GM12878 (cell line): ENCODE results near the gene ICA1. TPM values are rescaled to one million over a fixed set of nuclear protein-coding genes. Genes with fewer than 3 reads are reported as not detected.

ENCODE experiments used
- ATAC-seq: fragments of 200-7000 bp; cut with Tn5 transposase; 3 replicates; pipeline ENCODE4 v1.9.1; 2020; ENCODE audit warnings: mild to moderate bottlenecking, moderate library complexity
- BruUV-seq: library from RNA; stranded (reverse); fragments of 400-500 nt; replicated peaks from 2 replicates; lab custom pipeline; 2021; lab: Mats Ljungman, UMichigan
- CTCF ChIA-PET: fragments of 300-600 bp; sonication (Branson Sonifier 250); formaldehyde crosslinking; extraction: SDS; loops from one replicate; lab custom pipeline; 2021; ENCODE audit warnings: inconsistent platforms; lab: Yijun Ruan, JAX
- POLR2A ChIA-PET: fragments of 350-600 bp; formaldehyde crosslinking; extraction: SDS; loops from one replicate; lab custom pipeline; 2021; ENCODE audit warnings: inconsistent platforms; lab: Charles Lee
- RAD21 ChIA-PET: fragments of 300-600 bp; sonication (Branson Sonifier 250); formaldehyde crosslinking; loops from one replicate; lab custom pipeline; 2023; ENCODE audit warnings: antibody characterized with exemption; ENCODE audit not compliant: unreplicated experiment; lab: Charles Lee
- SMC1A ChIA-PET: fragments of 300-600 bp; sonication (Branson Sonifier 250); formaldehyde crosslinking; loops from one replicate; lab custom pipeline; 2023; ENCODE audit not compliant: unreplicated experiment, uncharacterized antibody; lab: Charles Lee
- DNase-seq: peaks from one replicate; pipeline ENCODE4 v3.0.0-alpha.2; 2011; ENCODE audit warnings: low read depth, low spot score
- FAIRE-seq: peaks from 3 replicates; lab custom pipeline; 2011; peaks lifted over from hg19 to GRCh38; lab: Jason Lieb, UNC
- H2AFZ ChIP-seq: 2 replicates; pipeline ENCODE4 v1.6.0; 2011; ENCODE audit warnings: low read depth, low read length, control low read depth; ENCODE audit not compliant: control insufficient read depth
- H3K27ac ChIP-seq: 2 replicates; pipeline ENCODE4 v1.5.1; 2011; ENCODE audit warnings: control low read depth; ENCODE audit not compliant: control insufficient read depth, insufficient read depth
- H3K27me3 ChIP-seq, 2 experiments: replicated peaks in 1 of 2; 2 replicates each; pipeline versions ENCODE4 v1.6.0 to v1.6.1; 2011; ENCODE audit warnings: low read length in 1 of 2; ENCODE audit not compliant: control insufficient read depth in 2 of 2, insufficient read depth in 2 of 2
- H3K36me3 ChIP-seq, 2 experiments: 2 replicates each; pipeline ENCODE4 v1.5.1; 2011; ENCODE audit warnings: low read length in 1 of 2; ENCODE audit not compliant: control insufficient read depth in 2 of 2, insufficient read depth in 2 of 2
- H3K4me1 ChIP-seq: 2 replicates; pipeline ENCODE4 v1.6.1; 2011; ENCODE audit warnings: mild to moderate bottlenecking, low read length, moderate library complexity, mixed read lengths; ENCODE audit not compliant: control insufficient read depth, insufficient read depth
- H3K4me2 ChIP-seq: 2 replicates; pipeline ENCODE4 v1.6.0; 2011; ENCODE audit warnings: control low read depth; ENCODE audit not compliant: control insufficient read depth, insufficient read depth
- H3K4me3 ChIP-seq: fragments of 200-600 bp; sonication (generic); 2 replicates; pipeline ENCODE4 v1.5.1; 2016
- H3K79me2 ChIP-seq: 2 replicates; pipeline ENCODE4 v1.6.0; 2011; ENCODE audit warnings: low read length; ENCODE audit not compliant: control insufficient read depth, insufficient read depth
- H3K9ac ChIP-seq: 2 replicates; pipeline ENCODE4 v1.8.0; 2011; ENCODE audit warnings: low read length, control low read depth, mixed read lengths; ENCODE audit not compliant: control insufficient read depth, insufficient read depth
- H3K9me3 ChIP-seq: replicated peaks from 3 replicates; pipeline ENCODE4 v1.5.1; 2011; ENCODE audit warnings: mild to moderate bottlenecking, low read length; ENCODE audit not compliant: control insufficient read depth, insufficient read depth
- H4K20me1 ChIP-seq: 2 replicates; pipeline ENCODE4 v1.6.0; 2011; ENCODE audit not compliant: control insufficient read depth, insufficient read depth
- BACH1 ChIP-seq: fragments of 450-650 bp; IDR thresholded peaks from 2 replicates; pipeline ENCODE4 v1.6.1; 2017; ENCODE audit warnings: mild to moderate bottlenecking, borderline replicate concordance
- CBX5 ChIP-seq: sonication (generic); IDR thresholded peaks from 2 replicates; pipeline ENCODE4 v1.6.1; 2016; ENCODE audit warnings: low read depth, moderate library complexity, mild to moderate bottlenecking, inconsistent platforms
- CHD2 ChIP-seq: IDR thresholded peaks from 2 replicates; pipeline ENCODE4 v1.6.1; 2011; ENCODE audit warnings: low read depth, low read length, improper control_type of control experiment, borderline replicate concordance
- MEF2A ChIP-seq: IDR thresholded peaks from 2 replicates; pipeline ENCODE4 v1.6.1; 2011; ENCODE audit warnings: low read depth, mild to moderate bottlenecking, low read length, moderate library complexity; ENCODE audit not compliant: insufficient read depth
- NRF1 ChIP-seq: conservative IDR thresholded peaks from 2 replicates; pipeline ENCODE4 v1.6.1; 2011; ENCODE audit warnings: mild to moderate bottlenecking, low read depth, low read length, improper control_type of control experiment
- PAX8 ChIP-seq: fragments of 450-650 bp; IDR thresholded peaks from 2 replicates; pipeline ENCODE4 v1.6.1; 2017; ENCODE audit warnings: mild to moderate bottlenecking, moderate library complexity
- POLR2AphosphoS2 ChIP-seq: IDR thresholded peaks from 2 replicates; pipeline ENCODE4 v1.6.1; 2011; ENCODE audit warnings: low read depth, mild to moderate bottlenecking, low read length, improper control_type of control experiment, moderate library complexity
- POU2F2 ChIP-seq: IDR thresholded peaks from 3 replicates; pipeline ENCODE4 v1.6.1; 2011; ENCODE audit warnings: low read depth, mild to moderate bottlenecking, low read length, borderline replicate concordance
- RAD21 ChIP-seq: IDR thresholded peaks from 2 replicates; pipeline ENCODE4 v1.6.1; 2011; ENCODE audit warnings: mild to moderate bottlenecking, low read depth, low read length, moderate library complexity; ENCODE audit not compliant: insufficient read depth
- SRF ChIP-seq, 2 experiments: IDR thresholded peaks; 2 replicates each; pipeline ENCODE4 v1.6.1; 2011; ENCODE audit warnings: low read depth in 2 of 2, low read length in 2 of 2, mild to moderate bottlenecking in 1 of 2, moderate library complexity in 1 of 2
- TCF7 ChIP-seq: IDR thresholded peaks from 2 replicates; pipeline ENCODE4 v1.6.1; 2014; ENCODE audit warnings: antibody characterized with exemption, borderline replicate concordance
- ZBED1 ChIP-seq: IDR thresholded peaks from 2 replicates; pipeline ENCODE4 v1.6.1; 2016; ENCODE audit warnings: borderline replicate concordance
- ZZZ3 ChIP-seq: IDR thresholded peaks from 2 replicates; pipeline ENCODE4 v1.6.1; 2011; ENCODE audit warnings: low read depth; ENCODE audit not compliant: control insufficient read depth, insufficient read length
- WGBS: methylation state at CpG from one replicate; pipeline ENCODE4 v1.1.6; 2016; ENCODE audit warnings: low lambda C conversion rate; ENCODE audit not compliant: insufficient replicate concordance, insufficient coverage; ENCODE audit errors: missing lambda C conversion rate; 5-methylcytosine and 5-hydroxymethylcytosine counted together
- in situ Hi-C: fragments of 300-500 bp; cut with MboI; formaldehyde crosslinking; loops from 9 replicates; pipeline ENCODE4 v1.14.3; 2018; ENCODE audit warnings: mixed read lengths
- intact Hi-C: fragments of 100-400 bp; cut with micrococcal nuclease; formaldehyde crosslinking; loops from one replicate; pipeline ENCODE4 v1.14.2; 2022; ENCODE audit not compliant: unreplicated experiment
- polyA plus RNA-seq, 11 experiments: library from polyadenylated mRNA; depleted of rRNA in 4 of 11; unstranded in 6 of 11; stranded (reverse) in 5 of 11; fragments of >200 nt; fragmentation: Nextera tagmentation in 4 of 11; fragmentation: Illumina TruSeq in 1 of 11; extraction: Ambion mirVana in 4 of 11; extraction: Trizol in 1 of 11; gene quantifications; 1 replicate in 1 of 11; 2 replicates in 10 of 11; pipeline versions ENCODE4 v1.2.1 to v1.2.3, GENCODE V29; 2011 to 2016; ENCODE audit warnings: inconsistent platforms in 2 of 11, missing spikeins in 2 of 11, low read depth in 1 of 11
- total RNA-seq, 4 experiments: library from RNA; depleted of rRNA in 3 of 4; stranded (reverse); fragments of >200 nt in 3 of 4; fragmentation: Illumina TruSeq in 1 of 4; extraction: Trizol in 1 of 4; gene quantifications; 2 replicates each; pipeline versions ENCODE4 v1.2.1 to v1.2.3, GENCODE V29; 2013 to 2021

ICA1 gene
- total and polyA plus RNA-seq, 10 of the 15 experiments (the other 5 are each of a cell fraction or from before 2014, with no cell fraction given) = 1.3 to 35.1 (median 3.3) TPM

DNA sequence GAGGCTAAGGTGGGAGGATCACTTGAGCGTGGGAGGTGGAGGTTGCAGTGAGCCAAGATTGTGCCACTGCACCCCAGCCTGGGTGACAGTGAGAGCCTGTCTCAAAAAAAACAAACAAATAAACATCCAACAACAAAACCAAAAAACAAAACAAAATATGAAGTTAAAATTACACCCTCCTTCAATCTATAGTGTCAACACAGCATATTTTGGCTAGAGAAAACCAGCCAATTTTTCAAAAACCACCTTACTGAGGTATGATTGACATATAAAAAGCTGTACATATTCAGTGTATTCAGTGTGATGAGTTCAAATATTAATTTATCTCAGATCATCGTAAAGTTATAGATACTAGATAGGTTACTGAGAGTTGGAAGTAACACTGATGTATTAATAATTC is 102.4 kb downstream of the ICA1 start:
- Histone ChIP-seq H3K36me3 (no peaks in the 10 kb centered on the region), H3K9ac (no peak overlapping the region), H4K20me1 (no peaks in the 10 kb centered on the region), H3K79me2 (no peaks in the 10 kb centered on the region), H3K27me3 (no peaks in the 10 kb centered on the region), H3K4me2 (no peak overlapping the region), H3K4me3 (no peak overlapping the region), H3K4me1 (no peaks in the 10 kb centered on the region), H3K9me3 (no peaks in the 10 kb centered on the region), H3K27ac (no peak overlapping the region), H2AFZ (no peak overlapping the region)
- ATAC-seq (no peak), FAIRE-seq (no peak), DNase-seq (no peak)
- TF ChIP-seq CBX5 = no peak
- no peak for TF ChIP-seq POU2F2
- TF ChIP-seq MEF2A = no peak
- TF ChIP-seq NRF1 = no peak
- TF ChIP-seq CHD2 = no peak
- no peak for TF ChIP-seq ZZZ3
- no peak for TF ChIP-seq SRF (IDR thresholded peaks at IDR 0.05; ENCODE audit: low read depth in 2 of 2, low read length in 2 of 2)
- TF ChIP-seq ZBED1 = no peak
- no peak for TF ChIP-seq PAX8
- no peak for TF ChIP-seq BACH1
- TF ChIP-seq TCF7 = no peak
- no peak for TF ChIP-seq POLR2AphosphoS2
- TF ChIP-seq RAD21 = no peak
- ChIA-PET POLR2A (no interaction called here), CTCF (interaction anchor here (1.7 kb wide), 1 partner anchor 13 kb away, joined by 5 read pairs; no protein-coding TSS in a partner anchor), RAD21 (interaction anchor here (0.6 kb wide), 1 partner anchor 35 kb away, joined by 3 read pairs; no protein-coding TSS in a partner anchor), SMC1A (interaction anchor here (1.2 kb wide), 1 partner anchor 11 kb away, joined by 3 read pairs; no protein-coding TSS in a partner anchor)
- 73% methylated on average over 2 of the region's 2 CpGs for WGBS
- in situ Hi-C loops = no loop called here
- BruUV-seq = no TSS peak
- intact Hi-C loops = no loop called here
